SK-N-SH (cell line): ENCODE results near the gene SEPTIN10. TPM values are rescaled to one million over a fixed set of nuclear protein-coding genes. Genes with fewer than 3 reads are reported as not detected.

Experiments used
- CTCF ChIA-PET: fragments of 300-600, 350-600 bp; formaldehyde crosslinking; extraction: SDS; loops from one replicate; lab custom pipeline; 2021; lab: Yijun Ruan, JAX
- POLR2A ChIA-PET: fragments of 350-600 bp; sonication (Branson Sonifier 250); formaldehyde crosslinking; extraction: SDS; loops from one replicate; lab custom pipeline; 2020; ENCODE audit warnings: antibody characterized with exemption, inconsistent platforms; lab: Yijun Ruan, JAX
- DNase-seq: peaks from one replicate; pipeline ENCODE4 v3.0.0; 2012
- H2AFZ ChIP-seq: fragments of 200-600 bp; sonication (generic); 2 replicates; pipeline ENCODE4 v1.8.1; 2016; ENCODE audit warnings: antibody characterized with exemption, mild to moderate bottlenecking, low read depth
- H3F3A ChIP-seq: fragments of 200-600 bp; sonication (generic); replicated peaks from 2 replicates; pipeline ENCODE3; 2016; ENCODE audit warnings: antibody characterized with exemption, mild to moderate bottlenecking; ENCODE audit not compliant: insufficient read depth
- H3K27ac ChIP-seq, 2 experiments: fragments of 200-500 bp in 1 of 2; fragments of 200-600 bp in 1 of 2; sonication (Bioruptor generic) in 1 of 2; sonication (generic), shearing (Covaris generic) in 1 of 2; 2 replicates each; pipeline versions ENCODE4 v1.5.1 to v1.6.1; 2014 to 2016; ENCODE audit warnings: low read depth in 2 of 2, inconsistent platforms in 1 of 2, low read length in 1 of 2, mild to moderate bottlenecking in 1 of 2, mixed read lengths in 1 of 2
- H3K27me3 ChIP-seq: fragments of 200-600 bp; sonication (generic), shearing (Covaris generic); 2 replicates; pipeline ENCODE4 v1.6.1; 2016; ENCODE audit warnings: mixed run types; ENCODE audit not compliant: insufficient read depth
- H3K36me3 ChIP-seq, 2 experiments: fragments of 200-500 bp in 1 of 2; fragments of 200-600 bp in 1 of 2; sonication (Bioruptor generic) in 1 of 2; sonication (generic) in 1 of 2; replicated peaks in 1 of 2; 2 replicates each; pipeline versions ENCODE3 to v1.5.1; 2014 to 2016; ENCODE audit warnings: low read length in 1 of 2, mild to moderate bottlenecking in 1 of 2; ENCODE audit not compliant: insufficient read depth in 2 of 2, control insufficient read depth in 1 of 2
- H3K4me1 ChIP-seq, 2 experiments: fragments of 200-500 bp in 1 of 2; fragments of 200-600 bp in 1 of 2; sonication (Bioruptor generic) in 1 of 2; sonication (generic), shearing (Covaris generic) in 1 of 2; 2 replicates each; pipeline versions ENCODE4 v1.5.1 to v1.6.1; 2014 to 2016; ENCODE audit warnings: low read depth in 1 of 2, low read length in 1 of 2, mixed run types in 1 of 2; ENCODE audit not compliant: insufficient read depth in 2 of 2, control insufficient read depth in 1 of 2
- H3K4me2 ChIP-seq: fragments of 200-600 bp; sonication (generic), shearing (Covaris generic); 2 replicates; pipeline ENCODE4 v1.6.1; 2017; ENCODE audit warnings: mixed run types
- H3K4me3 ChIP-seq, 2 experiments: fragments of 200-500 bp in 1 of 2; fragments of 200-600 bp in 1 of 2; sonication (Bioruptor generic) in 1 of 2; sonication (generic), shearing (Covaris generic) in 1 of 2; 2 replicates each; pipeline versions ENCODE4 v1.5.1 to v1.8.1; 2014 to 2016; ENCODE audit warnings: low read depth in 2 of 2, inconsistent platforms in 1 of 2, low read length in 1 of 2, mild to moderate bottlenecking in 1 of 2, mixed read lengths in 1 of 2, moderate library complexity in 1 of 2
- H3K79me2 ChIP-seq: fragments of 200-600 bp; sonication (generic); 2 replicates; pipeline ENCODE4 v1.8.1; 2017; ENCODE audit warnings: mild to moderate bottlenecking; ENCODE audit not compliant: insufficient read depth
- H3K9ac ChIP-seq: fragments of 200-600 bp; sonication (generic); 2 replicates; pipeline ENCODE4 v1.6.1; 2017; ENCODE audit warnings: mixed run types
- H3K9me2 ChIP-seq: fragments of 200-600 bp; sonication (generic); 2 replicates; pipeline ENCODE4 v1.6.1; 2017; ENCODE audit warnings: mixed run types
- H3K9me3 ChIP-seq: fragments of 200-600 bp; sonication (generic); 2 replicates; pipeline ENCODE4 v1.6.1; 2017; ENCODE audit warnings: mixed run types, mild to moderate bottlenecking, moderate library complexity
- H4K20me1 ChIP-seq: fragments of 200-600 bp; sonication (generic); 2 replicates; pipeline ENCODE4 v1.6.1; 2017; ENCODE audit warnings: mild to moderate bottlenecking, mixed run types; ENCODE audit not compliant: insufficient read depth
- CTCF ChIP-seq: fragments of 200-600 bp; sonication (generic); IDR thresholded peaks from 2 replicates; pipeline ENCODE4 v1.6.1; 2017; ENCODE audit warnings: antibody characterized with exemption, mild to moderate bottlenecking, moderate library complexity
- EZH2phosphoT487 ChIP-seq: fragments of 200-600 bp; sonication (generic); IDR thresholded peaks from 2 replicates; pipeline ENCODE4 v1.6.1; 2017; ENCODE audit warnings: low read depth, mixed run types, mild to moderate bottlenecking, antibody characterized with exemption, moderate library complexity, borderline replicate concordance
- FOXM1 ChIP-seq: IDR thresholded peaks from 2 replicates; pipeline ENCODE4 v1.4.0; 2012; ENCODE audit warnings: low read depth, mild to moderate bottlenecking
- JUND ChIP-seq: IDR thresholded peaks from 2 replicates; pipeline ENCODE4 v1.4.0; 2012
- NRF1 ChIP-seq: IDR thresholded peaks from 2 replicates; pipeline ENCODE4 v1.6.1; 2012; ENCODE audit warnings: low read depth, mild to moderate bottlenecking, low read length
- RAD21 ChIP-seq: IDR thresholded peaks from 2 replicates; pipeline ENCODE4 v1.6.1; 2012; ENCODE audit warnings: mild to moderate bottlenecking, low read length
- RFX5 ChIP-seq: IDR thresholded peaks from 2 replicates; pipeline ENCODE4 v1.6.1; 2012; ENCODE audit warnings: mild to moderate bottlenecking, improper control_type of control experiment, low read length
- RXRA ChIP-seq: IDR thresholded peaks from 2 replicates; pipeline ENCODE4 v1.4.0; 2012; ENCODE audit warnings: low read depth, mild to moderate bottlenecking, borderline replicate concordance
- TAF1 ChIP-seq: IDR thresholded peaks from 2 replicates; pipeline ENCODE4 v1.6.1; 2012; ENCODE audit warnings: low read depth, mild to moderate bottlenecking, low read length, moderate library complexity, borderline replicate concordance
- TCF12 ChIP-seq: IDR thresholded peaks from 2 replicates; pipeline ENCODE4 v1.4.0; 2012
- YY1 ChIP-seq: IDR thresholded peaks from 2 replicates; pipeline ENCODE4 v1.4.0; 2012; ENCODE audit warnings: low read depth, mild to moderate bottlenecking
- WGBS: methylation state at CpG from one replicate; pipeline ENCODE4 v1.1.6; 2017; ENCODE audit warnings: low lambda C conversion rate; 5-methylcytosine and 5-hydroxymethylcytosine counted together
- polyA plus RNA-seq, 3 experiments: library from polyadenylated mRNA; depleted of rRNA; stranded (reverse); fragments of >200 nt; gene quantifications; 2 replicates each; pipeline ENCODE4 v1.2.3, GENCODE V29; 2012
- TF ChIP-seq, protein P1 (sequence below): fragments of 150-350 bp; IDR thresholded peaks from 2 replicates; pipeline ENCODE4 v1.6.1; 2017; ENCODE audit warnings: antibody characterized with exemption, low read length, low read depth, borderline replicate concordance
- TF ChIP-seq, protein P2 (sequence below): fragments of 150-350 bp; IDR thresholded peaks from 2 replicates; pipeline ENCODE4 v1.6.1; 2016; ENCODE audit warnings: mild to moderate bottlenecking, low read depth, low read length
- TF ChIP-seq, protein P3 (sequence below): IDR thresholded peaks from 2 replicates; pipeline ENCODE4; 2012

The SEPTIN10 gene
- polyA plus RNA-seq, 1 of the 3 experiments (the other 2 are of a cell fraction), result 46.5 TPM

- TF ChIP-seq JUND, result no peak
- no peak for TF ChIP-seq RFX5
- TF ChIP-seq, all 33 proteins: peak for 0
- no peak overlapping the region for H3K27ac ChIP-seq
- no peaks in the 10 kb centered on the region for H4K20me1 ChIP-seq
- ChIA-PET POLR2A (no interaction called here), CTCF (interaction anchor here (0.9 kb wide), 1 partner anchor 57 kb away, joined by 4 read pairs; no protein-coding TSS in a partner anchor)
- H3K79me2 ChIP-seq, result no peaks in the 10 kb centered on the region
- WGBS, result 80% methylated on average over 8 of the region's 9 CpGs
- no peaks in the 10 kb centered on the region for H3F3A ChIP-seq
- no peak overlapping the region for H3K9ac ChIP-seq
- H3K4me3 ChIP-seq, result no peak overlapping the region
- H3K27me3 ChIP-seq, result no peaks in the 10 kb centered on the region
- peaks cover 0 to 6% of the 10 kb centered on the region in 2 experiments; a peak in 2 of 4 replicates for H3K4me1 ChIP-seq
- no peak for DNase-seq
- no peak overlapping the region for H3K4me2 ChIP-seq
- H3K36me3 ChIP-seq, result no peaks in the 10 kb centered on the region
- H2AFZ ChIP-seq, result no peak overlapping the region
- H3K9me2 ChIP-seq, result no peaks in the 10 kb centered on the region
- H3K9me3 ChIP-seq, result no peaks in the 10 kb centered on the region
Measured at GRCh38 chr2:109659396-109660045, 45.8 kb upstream of the SEPTIN10 start.

DNA sequence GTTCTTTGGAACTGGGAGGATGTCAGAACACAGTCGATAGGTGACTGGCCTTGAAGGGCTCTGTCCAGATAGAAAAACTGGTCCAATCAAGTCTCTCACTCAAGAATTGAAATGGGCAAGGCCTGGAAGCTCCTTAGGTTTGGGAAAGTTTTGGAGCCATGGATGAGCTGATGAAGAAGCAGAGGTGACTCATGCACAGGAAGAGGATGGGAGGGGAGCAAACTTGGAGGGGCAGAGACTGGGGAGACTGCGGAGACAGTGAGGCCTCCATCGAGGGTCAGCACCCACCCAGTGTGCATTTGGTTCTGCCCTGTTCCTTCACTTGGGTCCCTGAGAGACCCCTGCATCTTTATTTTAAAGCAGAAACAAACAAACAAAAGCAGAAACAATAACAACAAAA lies 41.5 kb upstream of the SEPTIN10 start:
- POLR2A ChIA-PET, result no interaction called here
- TF ChIP-seq JUND (no peak), EZH2phosphoT487 (no peak), FOXM1 (no peak), RXRA (no peak), TCF12 (no peak), YY1 (no peak), NRF1 (no peak), RAD21 (no peak), TAF1 (no peak), CTCF (no peak)
- TF ChIP-seq, protein P1, sequence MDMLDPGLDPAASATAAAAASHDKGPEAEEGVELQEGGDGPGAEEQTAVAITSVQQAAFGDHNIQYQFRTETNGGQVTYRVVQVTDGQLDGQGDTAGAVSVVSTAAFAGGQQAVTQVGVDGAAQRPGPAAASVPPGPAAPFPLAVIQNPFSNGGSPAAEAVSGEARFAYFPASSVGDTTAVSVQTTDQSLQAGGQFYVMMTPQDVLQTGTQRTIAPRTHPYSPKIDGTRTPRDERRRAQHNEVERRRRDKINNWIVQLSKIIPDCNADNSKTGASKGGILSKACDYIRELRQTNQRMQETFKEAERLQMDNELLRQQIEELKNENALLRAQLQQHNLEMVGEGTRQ, result no peak
- TF ChIP-seq, protein P2, sequence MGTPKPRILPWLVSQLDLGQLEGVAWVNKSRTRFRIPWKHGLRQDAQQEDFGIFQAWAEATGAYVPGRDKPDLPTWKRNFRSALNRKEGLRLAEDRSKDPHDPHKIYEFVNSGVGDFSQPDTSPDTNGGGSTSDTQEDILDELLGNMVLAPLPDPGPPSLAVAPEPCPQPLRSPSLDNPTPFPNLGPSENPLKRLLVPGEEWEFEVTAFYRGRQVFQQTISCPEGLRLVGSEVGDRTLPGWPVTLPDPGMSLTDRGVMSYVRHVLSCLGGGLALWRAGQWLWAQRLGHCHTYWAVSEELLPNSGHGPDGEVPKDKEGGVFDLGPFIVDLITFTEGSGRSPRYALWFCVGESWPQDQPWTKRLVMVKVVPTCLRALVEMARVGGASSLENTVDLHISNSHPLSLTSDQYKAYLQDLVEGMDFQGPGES, result no peak
- TF ChIP-seq, protein P3, sequence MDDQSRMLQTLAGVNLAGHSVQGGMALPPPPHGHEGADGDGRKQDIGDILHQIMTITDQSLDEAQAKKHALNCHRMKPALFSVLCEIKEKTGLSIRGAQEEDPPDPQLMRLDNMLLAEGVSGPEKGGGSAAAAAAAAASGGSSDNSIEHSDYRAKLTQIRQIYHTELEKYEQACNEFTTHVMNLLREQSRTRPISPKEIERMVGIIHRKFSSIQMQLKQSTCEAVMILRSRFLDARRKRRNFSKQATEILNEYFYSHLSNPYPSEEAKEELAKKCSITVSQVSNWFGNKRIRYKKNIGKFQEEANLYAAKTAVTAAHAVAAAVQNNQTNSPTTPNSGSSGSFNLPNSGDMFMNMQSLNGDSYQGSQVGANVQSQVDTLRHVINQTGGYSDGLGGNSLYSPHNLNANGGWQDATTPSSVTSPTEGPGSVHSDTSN, result no peak
- TF ChIP-seq, all 33 proteins: peak for 0
- H3K79me2 ChIP-seq, result no peaks in the 10 kb centered on the region
- H4K20me1 ChIP-seq, result no peaks in the 10 kb centered on the region
- no peaks in the 10 kb centered on the region for H3K27me3 ChIP-seq
- CTCF ChIA-PET, result interaction anchor here (0.6 to 1.6 kb wide), 3 partner anchors 81 to 546 kb away, joined by 4 to 5 read pairs (median 4); no protein-coding TSS in a partner anchor
- no peak overlapping the region for H3K4me3 ChIP-seq
- no peaks in the 10 kb centered on the region for H3K36me3 ChIP-seq
- no peaks in the 10 kb centered on the region; a peak in 1 of 4 replicates for H3K4me1 ChIP-seq
- WGBS, result 76% methylated on average over 3 of the region's 3 CpGs
- no peak overlapping the region for H3K9ac ChIP-seq
- DNase-seq, result no peak
- no peak overlapping the region for H2AFZ ChIP-seq
- H3K27ac ChIP-seq, result no peak overlapping the region
- no peaks in the 10 kb centered on the region for H3F3A ChIP-seq
- H3K4me2 ChIP-seq, result no peak overlapping the region
- H3K9me2 ChIP-seq, result no peaks in the 10 kb centered on the region
- no peaks in the 10 kb centered on the region for H3K9me3 ChIP-seq
